Fibroblast of mammary gland (primary cell): ENCODE results near the gene MAGI1.
A peak's percentile ranks its signal among the peaks of the same experiment; 100 is the strongest.

Experiments used
- DNase-seq: peaks from one replicate; pipeline ENCODE4 v3.0.0-alpha.2; 2010; ENCODE audit warnings: low read depth
- H3K4me3 ChIP-seq: 2 replicates; pipeline ENCODE4 v1.5.1; 2011; ENCODE audit warnings: low read depth, mild to moderate bottlenecking, low read length, moderate library complexity; ENCODE audit not compliant: control insufficient read depth
- CTCF ChIP-seq: conservative IDR thresholded peaks from 2 replicates; pipeline ENCODE4 v1.5.1; 2011; ENCODE audit warnings: low read depth, low read length, inconsistent platforms; ENCODE audit not compliant: control insufficient read depth, insufficient read depth

Gene MAGI1

DNA sequence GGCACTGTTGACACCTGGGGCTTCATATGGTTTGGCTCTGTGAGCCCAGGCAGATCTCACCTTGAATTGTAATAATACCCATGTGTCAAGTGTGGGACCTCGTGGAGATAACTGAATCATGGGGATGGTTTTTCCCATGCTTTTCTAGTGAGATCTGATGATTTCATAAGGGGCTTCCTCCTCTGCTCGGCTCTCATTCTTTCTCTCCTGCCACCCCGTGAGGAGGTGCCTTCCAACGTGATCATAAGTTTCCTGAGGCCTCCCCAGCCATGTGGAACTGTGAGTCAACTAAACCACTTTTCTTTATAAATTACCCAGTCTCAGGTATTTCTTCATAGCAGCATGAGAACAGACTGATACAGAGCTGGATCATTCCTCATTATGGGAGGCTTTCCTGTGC, 695.0 kb downstream of the MAGI1 start:
- TF ChIP-seq CTCF: no peak
- no peak overlapping the region for H3K4me3 ChIP-seq
- no peak for DNase-seq

DNA sequence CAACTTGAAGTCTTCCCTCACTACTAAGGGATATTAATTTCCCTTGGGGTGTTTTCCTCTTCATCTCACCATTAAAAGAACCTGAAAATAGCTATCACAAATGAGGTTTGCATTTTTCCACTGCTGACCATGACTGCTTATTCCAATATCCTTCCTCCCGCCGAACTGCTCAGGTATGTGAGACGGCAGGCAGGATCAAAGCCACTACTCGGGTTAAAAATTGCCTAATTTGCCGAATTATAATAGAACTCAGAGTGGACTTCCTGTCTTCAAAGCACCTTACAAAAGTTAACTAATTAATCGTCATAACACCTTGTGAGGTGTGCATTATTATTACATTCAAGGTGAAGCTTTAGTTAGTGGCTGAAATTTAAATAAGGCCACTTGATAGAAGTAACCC, 695.7 kb downstream of the MAGI1 start:
- H3K4me3 ChIP-seq: no peak overlapping the region
- no peak for DNase-seq
- TF ChIP-seq CTCF: no peak

DNA sequence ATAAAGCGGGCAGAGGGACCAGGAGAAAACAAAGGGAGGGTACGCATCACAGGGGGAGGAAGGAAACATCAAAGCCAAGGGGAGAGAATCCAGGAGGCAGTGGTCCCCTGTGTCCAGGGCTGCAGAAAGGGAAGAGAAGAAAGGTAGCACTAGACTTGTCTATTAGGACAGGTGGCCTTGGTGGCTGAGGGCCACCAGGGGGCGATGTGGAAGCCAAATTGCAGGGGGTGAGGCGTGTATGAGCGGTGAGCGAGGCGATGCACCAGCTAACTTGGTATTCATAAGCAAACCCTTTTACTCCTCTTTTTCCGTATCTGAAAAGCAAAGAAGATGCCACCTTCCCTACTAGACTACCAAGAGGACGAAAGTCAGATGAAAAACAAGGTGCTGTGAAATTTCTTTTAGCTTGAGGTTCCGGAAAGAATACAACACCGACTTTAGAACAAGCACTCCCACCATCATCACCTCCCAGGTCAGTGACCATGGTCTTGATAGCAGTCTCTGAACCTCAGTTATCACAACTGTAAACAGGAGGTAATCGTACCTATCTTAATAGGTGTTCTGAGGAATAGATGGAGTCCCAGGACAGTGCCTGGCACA, 696.5 kb downstream of the MAGI1 start:
- peak; percentile 50 for DNase-seq
- no peak overlapping the region for H3K4me3 ChIP-seq
- TF ChIP-seq CTCF: peak; percentile 80

DNA sequence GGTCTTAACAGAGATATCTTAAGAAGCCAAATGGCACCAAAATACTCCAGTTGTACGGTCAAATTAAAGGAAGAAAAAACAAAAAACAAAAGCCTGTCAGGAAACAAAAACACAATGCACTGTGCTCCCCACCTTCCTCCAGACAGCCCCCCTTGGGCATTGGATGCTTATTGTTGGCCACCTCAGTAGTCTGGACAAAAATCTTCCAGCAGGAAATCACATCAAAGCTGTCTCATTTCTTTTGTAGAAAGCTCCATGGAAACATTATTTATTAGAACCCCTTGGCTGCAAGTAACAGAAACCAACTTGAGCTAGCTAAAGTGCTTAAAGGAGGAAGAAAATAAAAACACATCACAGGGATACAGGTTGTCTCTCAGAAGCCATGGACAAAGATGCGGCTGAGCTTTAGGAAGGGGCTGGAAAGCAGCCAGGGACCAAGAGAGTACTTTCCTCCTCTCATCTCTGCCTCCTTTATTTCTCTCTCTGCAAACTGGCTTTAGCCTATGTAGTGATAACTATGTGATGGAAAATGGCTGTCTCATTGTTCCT, 699.5 kb downstream of the MAGI1 start:
- no peak overlapping the region for H3K4me3 ChIP-seq
- TF ChIP-seq CTCF: no peak
- DNase-seq: no peak

GRCh38 chr3:65338571-65338970, 700.1 kb downstream of the MAGI1 start:
- TF ChIP-seq CTCF: no peak
- DNase-seq: peak; percentile 35
- H3K4me3 ChIP-seq: no peak overlapping the region

GRCh38 chr3:65335587-65335986, 703.1 kb downstream of the MAGI1 start:
- no peak overlapping the region for H3K4me3 ChIP-seq
- TF ChIP-seq CTCF: no peak
- no peak for DNase-seq
